HG03378 (cell line): ENCODE results near the gene TMPRSS13.
"Not testable (repeated sequence)": the region's sequence is repeated elsewhere in the genome, so short reads cannot be mapped to it uniquely, and the experiment has no call there.

Source experiments
- ATAC-seq: cut with Tn5 transposase; IDR thresholded peaks from one replicate; pipeline ENCODE4 v1.9.1; 2021; ENCODE audit warnings: mild to moderate bottlenecking, moderate library complexity; ENCODE audit not compliant: unreplicated experiment

Gene TMPRSS13

DNA sequence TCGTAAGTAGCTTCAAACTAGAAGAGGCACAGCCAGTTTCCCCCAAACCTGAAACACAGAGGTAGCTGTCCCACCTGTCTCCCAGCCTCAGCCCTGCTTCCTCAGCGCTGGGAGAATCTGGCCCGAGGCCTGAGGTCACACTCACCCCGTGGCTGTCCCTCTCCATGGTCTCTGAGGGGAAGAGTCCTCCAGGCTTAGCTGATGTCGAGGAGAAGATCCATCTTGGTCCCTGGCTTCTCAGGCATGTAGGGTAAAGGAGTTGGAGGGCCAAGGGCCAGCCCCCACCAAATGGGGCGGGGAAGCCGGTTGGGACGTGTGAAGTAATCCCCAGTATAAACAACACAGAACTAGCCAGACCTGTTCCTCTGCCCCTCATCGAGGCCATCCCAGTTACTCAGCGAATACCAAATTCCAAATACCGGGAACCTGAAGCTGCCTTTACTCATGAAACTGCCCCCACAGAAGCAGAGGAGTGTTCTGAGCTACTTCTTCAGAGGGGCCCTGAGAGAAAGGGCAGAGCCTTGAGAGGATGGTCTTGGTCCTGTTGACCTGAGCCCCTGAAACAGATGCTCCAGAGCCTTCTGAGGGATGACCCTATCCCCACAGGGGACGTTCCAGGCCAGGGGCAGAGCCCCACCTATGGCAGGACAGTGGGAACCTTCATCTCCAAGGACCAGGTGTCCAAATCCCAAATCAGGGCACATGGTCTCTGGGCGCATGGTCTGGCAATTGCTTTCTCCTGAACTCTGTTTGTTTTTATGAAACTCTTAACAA, at the start of gene TMPRSS13:
TMPRSS13 (minus strand) TSS at position 261 of the 774 bp plus-strand sequence; CDS start at position 166, 95 bp downstream.
- no peak for ATAC-seq

DNA sequence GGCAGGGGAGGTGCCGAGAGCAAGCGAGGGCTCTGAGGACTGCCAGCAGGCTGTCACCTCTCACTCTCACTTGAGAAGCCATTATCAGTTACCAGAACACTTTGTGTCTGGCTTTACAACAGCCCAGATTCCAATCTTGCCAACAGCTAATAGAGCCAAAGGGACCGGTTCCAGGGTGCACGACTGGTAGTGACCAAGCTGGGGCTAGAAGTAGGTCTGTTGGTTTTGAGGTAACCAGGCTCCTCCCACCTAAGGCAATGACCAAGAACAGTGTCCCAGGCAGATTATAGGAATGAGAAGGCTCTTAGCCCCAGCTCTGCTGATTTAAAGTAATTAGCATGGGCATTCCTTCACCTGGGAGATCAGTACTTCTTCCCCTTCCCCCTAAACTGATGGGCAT, 49.8 kb upstream of the TMPRSS13 start:
- ATAC-seq: no peak

DNA sequence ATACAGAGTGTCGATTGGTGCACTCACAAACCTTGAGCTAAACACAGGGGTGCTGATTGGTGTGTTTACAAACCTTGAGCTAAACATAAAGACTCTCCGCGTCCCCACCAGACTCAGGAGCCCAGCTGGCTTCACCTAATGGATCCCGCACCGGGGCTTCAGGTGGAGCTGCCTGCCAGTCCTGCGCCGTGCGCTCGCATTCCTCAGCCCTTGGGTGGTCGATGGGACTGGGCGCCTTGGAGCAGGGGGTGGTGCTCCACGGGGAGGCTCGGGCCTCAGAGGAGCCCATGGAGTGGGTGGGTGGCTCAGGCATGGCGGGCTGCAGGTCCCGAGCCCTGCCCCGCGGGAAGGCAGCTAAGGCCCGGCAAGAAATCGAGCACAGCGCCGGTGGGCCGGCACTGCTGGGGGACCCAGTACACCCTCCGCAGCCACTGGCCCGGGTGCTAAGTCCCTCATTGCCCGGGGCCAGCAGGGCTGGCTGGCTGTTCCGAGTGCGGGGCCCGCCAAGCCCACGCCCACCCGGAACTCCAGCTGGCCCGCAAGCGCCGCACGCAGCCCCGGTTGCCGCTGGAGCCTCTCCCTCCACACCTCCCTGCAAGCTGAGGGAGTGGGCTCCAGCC, 49.2 kb upstream of the TMPRSS13 start:
- ATAC-seq: not testable (repeated sequence)

DNA sequence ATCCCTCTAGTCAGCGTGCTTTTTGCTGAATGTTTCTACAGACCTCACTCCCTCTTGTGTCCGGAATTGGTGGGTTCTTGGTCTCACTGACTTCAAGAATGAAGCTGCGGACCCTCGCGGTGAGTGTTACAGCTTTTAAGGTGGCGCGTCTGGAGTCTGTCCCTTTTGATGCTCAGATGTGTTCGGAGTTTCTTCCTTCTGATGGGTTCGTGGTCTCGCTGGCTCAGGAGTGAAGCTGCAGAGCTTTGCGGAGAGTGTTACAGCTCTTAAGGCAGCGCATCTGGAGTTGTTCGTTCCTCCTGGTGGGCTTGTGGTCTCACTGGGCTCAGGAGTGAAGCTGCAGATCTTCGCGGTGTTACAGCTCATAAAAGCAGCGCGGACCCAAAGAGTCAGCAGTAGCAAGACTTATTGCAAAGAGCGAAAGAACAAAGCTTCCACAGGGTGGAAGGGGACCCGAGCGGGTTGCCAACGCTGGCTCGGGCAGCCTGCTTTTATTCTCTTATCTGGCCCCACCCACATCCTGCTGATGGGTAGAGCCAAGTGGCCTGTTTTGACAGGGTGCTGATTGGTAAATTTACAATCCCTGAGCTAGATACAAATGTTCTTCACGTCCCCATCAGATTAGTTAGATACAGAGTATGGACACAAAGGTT, 48.5 kb upstream of the TMPRSS13 start:
- not testable (repeated sequence) for ATAC-seq

DNA sequence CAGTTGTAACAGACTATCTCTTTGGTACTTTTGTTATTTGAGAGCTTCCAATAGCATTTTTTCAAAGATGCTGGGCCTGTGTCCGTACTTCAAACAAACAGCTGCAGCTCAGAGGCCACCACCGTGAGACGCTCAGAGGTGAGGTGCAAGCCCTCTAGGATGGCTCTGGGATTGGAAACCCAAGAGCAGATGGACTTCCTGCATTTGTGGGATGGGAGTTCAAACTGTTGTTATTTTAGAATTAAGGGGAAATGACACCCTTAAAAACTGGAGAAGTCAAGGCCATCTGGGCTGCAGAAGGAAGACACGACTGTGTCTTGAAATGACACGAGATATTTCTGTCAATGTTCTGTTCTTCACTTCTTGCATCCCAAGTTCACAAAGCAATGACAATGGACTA, 47.8 kb upstream of the TMPRSS13 start:
- ATAC-seq: no peak

- no peak for ATAC-seq
These were observed 47.2 kb upstream of the TMPRSS13 start for GRCh38 chr11:117976445-117976844.

GRCh38 chr11:117973503-117973860, 44.3 kb upstream of the TMPRSS13 start:
- ATAC-seq: no peak

GRCh38 chr11:117972629-117973502, 43.7 kb upstream of the TMPRSS13 start:
- no peak for ATAC-seq

DNA sequence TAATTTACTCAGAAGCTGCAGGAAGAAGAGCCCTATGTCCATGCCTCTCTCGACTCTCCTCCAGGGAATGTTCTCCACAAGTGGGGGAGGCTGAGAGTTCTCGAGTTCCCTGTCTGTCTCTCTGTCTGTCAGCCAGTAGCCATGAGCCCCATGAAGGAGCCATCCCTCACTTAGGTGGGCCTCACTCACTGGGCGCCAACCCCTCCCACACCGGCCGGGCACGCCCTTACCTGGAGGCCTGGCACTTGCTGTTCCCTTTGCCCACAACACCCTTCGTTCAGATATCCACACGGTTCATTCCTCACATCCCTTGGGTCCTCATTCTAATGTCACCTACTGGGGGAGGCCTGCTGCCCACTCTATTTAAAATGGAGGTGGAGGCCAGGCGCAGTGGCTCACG, 42.8 kb upstream of the TMPRSS13 start:
- ATAC-seq: no peak

GRCh38 chr11:117970400-117971024, 41.3 kb upstream of the TMPRSS13 start:
- no peak for ATAC-seq

- ATAC-seq: no peak
These were observed 40.2 kb upstream of the TMPRSS13 start for GRCh38 chr11:117969160-117969991.

GRCh38 chr11:117966908-117967307, 37.7 kb upstream of the TMPRSS13 start:
- no peak for ATAC-seq

- ATAC-seq: no peak
These were observed 33.6 kb upstream of the TMPRSS13 start for GRCh38 chr11:117962826-117963225.

- ATAC-seq: no peak
These were observed 32.7 kb upstream of the TMPRSS13 start for GRCh38 chr11:117961896-117962295.

GRCh38 chr11:117960406-117960805, 31.2 kb upstream of the TMPRSS13 start:
- ATAC-seq: no peak

DNA sequence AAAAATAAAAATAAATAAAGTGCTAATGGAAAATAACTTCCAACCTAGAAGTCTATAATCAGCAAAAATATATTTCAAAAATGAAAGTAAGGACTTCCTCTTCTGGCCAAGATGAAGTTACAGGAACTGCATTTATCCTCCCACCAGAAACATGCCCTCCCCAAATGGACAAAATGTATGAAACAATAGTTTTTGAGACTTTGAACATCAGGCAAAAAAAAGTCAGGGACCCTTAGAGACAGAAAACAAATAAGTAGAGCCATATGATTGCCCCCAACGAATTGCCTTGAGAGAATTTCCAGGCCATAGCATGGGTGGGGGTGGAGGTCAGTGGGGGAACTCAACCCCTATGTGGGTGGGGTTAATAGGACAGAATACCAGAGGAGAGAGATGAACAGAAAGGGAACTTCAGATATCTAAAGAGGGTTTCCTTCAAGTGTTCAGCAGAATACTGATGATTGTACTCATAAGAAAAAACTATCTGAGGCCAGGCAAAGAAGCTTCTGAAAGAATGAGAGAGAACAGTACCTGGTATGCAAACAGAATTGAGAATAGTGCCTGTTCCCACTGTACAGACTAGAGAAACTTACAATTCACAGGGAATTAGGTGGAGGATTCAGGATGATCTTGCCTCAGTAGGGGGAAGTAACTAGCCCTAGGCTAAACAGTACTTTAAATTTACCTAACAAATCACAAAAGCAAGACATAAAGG, 30.4 kb upstream of the TMPRSS13 start:
- ATAC-seq: no peak

DNA sequence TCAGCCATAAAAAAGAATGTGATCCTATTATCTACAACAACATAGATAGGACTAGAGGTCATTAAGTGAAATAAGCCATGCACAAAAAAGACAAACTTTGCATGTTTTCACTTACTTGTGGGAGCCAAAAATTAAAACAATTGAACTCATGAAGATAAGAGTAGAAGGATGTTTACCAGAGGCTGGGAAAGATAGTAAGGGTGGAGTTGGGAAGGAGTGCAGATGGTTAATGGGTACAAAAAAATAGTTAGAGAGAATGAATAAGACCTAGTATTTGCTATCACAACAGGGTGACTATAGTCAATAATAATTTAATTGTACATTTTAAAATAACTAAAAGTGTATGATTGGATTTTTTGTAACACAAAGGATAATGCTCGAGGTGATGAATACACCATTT, 29.7 kb upstream of the TMPRSS13 start:
- ATAC-seq: no peak

- no peak for ATAC-seq
These were observed 23.9 kb upstream of the TMPRSS13 start for GRCh38 chr11:117953024-117953671.
